T follicular helper cell (primary cell): Measurements from ENCODE around the gene ZNF552.

Experiments used
- DNase-seq: peaks from one replicate; pipeline ENCODE4 v3.0.0-alpha.2; 2020; ENCODE audit warnings: low read depth

Gene ZNF552

DNA sequence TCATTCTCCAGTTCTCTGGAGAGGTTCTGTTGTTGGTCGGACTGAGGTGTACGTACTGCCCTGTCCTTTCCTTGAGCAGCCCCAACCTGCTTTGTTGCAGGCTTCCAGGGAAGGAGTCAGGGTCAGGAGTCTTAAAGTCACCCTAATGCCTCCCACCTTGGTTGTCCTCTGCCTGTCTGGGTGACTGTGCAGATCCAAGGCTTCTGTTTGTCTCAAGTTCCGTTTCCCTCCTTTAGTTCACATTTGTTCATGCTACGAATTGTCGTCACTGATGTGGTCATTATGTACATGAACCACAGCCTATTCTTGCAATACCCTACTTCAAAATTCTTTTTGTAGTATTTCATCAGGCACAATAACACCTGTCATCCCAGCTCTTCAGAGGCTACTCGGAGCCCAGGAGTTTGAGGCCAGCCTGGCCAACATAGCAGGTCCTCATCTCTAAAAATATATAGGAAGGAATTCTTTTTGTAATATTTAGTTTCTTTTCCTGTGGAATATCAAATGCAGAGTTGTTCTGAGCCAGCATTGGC is 37.9 kb downstream of the ZNF552 start:
- DNase-seq: no peak

- DNase-seq: no peak
Measured at GRCh38 chr19:57773488-57773887, 41.2 kb downstream of the ZNF552 start.

- DNase-seq: no peak
Measured at GRCh38 chr19:57771417-57771816, 43.3 kb downstream of the ZNF552 start.

DNA sequence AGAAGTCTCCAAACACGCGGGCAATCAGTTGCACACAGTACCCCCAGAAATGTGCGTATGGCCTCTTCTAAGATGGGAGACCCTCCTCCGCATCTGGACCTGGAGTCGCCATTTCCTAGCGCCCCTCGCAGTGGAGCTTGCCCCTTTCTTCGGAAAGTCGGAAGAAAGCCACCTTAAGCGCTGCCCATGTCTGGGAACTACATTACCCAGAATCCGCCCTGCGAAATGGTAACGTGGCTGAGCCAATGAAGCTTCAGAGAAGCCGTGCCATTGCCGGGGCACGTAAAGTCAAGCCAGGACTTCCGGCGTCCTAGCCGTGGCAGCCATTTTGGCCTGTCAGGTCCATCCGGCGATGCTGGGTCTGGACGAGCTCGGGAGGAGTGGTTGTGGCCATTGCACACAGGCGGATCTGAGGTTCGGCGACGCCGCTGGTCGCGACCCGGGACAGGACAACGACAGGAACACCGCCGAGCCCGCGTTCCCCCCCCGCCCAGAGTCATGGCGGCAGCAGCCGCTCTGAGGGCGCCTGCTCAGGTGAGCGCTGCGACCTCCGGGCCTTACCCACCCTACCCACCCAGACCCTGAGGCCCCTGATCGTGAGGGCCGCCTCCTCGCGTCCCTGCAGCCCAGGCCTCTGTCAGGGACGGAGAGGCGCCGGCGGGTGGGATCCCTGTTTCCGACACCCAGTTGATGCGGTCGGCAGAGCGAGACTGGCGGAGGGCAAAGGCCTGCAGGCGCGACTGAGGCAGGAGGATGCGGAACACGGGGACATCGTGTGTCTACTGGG is 45.2 kb downstream of the ZNF552 start, which contains the start of gene ZNF586:
Gene ZNF586 (plus strand): TSS at position 332 of the 787 bp plus-strand sequence. CDS start 167 bp downstream, at position 499.
- peak; percentile 79 for DNase-seq

GRCh38 chr19:57759096-57759495 is 55.6 kb downstream of the ZNF552 start:
- no peak for DNase-seq

DNA sequence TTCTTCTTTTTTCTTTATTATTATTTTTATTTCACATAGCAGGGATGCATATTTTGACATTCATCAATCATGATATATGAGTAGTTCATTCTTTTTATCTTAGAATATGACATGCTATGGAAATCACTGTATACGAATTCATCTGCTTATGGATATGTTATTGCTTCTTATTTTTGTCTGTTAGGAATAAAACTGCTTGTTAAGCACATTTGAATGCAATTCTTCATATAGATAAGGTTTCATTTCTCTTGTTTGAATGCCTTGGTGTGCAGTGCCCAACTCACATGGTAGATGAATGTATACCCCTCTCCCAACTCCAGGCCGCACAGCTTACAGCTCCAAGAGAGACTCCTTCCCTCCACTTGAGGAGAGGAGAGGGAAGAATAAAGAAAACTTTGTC is 56.8 kb downstream of the ZNF552 start:
- DNase-seq: no peak
